Measurements from ENCODE around the gene PRSS57. TPM values are rescaled to one million over a fixed set of nuclear protein-coding genes. Genes with fewer than 3 reads are reported as not detected.
"Not testable (repeated sequence)": the region's sequence is repeated elsewhere in the genome, so short reads cannot be mapped to it uniquely, and the experiment has no call there.

PRSS57 gene
- total RNA-seq, 1 experiment from 2014 or later: not detected

DNA sequence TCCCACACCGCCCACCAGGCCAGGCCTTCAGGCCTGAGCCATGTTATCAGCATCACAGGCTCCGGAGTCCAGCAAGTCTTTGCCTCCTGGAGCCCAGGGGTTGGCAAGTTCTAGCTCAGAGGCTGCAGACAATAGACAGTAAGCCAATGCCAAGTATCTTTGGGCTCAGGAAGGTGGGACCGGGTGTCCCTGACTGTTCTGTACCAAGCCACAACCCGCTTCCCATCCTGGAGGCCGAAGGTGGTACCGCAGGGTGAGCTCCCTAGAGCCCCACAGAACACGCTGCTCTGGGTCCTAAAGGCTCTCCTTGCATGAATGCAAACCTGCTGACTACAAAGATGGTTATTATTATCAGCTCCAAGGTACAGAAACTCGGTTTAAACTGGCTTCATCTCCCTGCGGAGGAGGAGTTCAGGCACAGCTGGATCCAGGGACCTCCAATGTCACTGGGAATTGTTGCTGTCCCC lies 24.6 kb downstream of the PRSS57 start:
- CTCF ChIA-PET: no interaction called here
- Histone ChIP-seq H3K36me3 (ENCODE audit: low read depth, low read length) (no peaks in the 10 kb centered on the region), H3K27ac (ENCODE audit: low read length) (no peak overlapping the region), H3K9ac (ENCODE audit: low read length) (no peak overlapping the region), H3K9me2 (replicated peaks; ENCODE audit: low read length) (no peaks in the 10 kb centered on the region), H3K4me2 (ENCODE audit: low read length) (no peak overlapping the region), H3K9me3 (ENCODE audit: low read length) (no peaks in the 10 kb centered on the region), H4K20me1 (ENCODE audit: low read length) (no peaks in the 10 kb centered on the region), H2AFZ (ENCODE audit: low read length) (no peak overlapping the region), H3K4me3 (ENCODE audit: low read length) (no peak overlapping the region), H3K27me3 (ENCODE audit: low read length) (no peaks in the 10 kb centered on the region), H3K4me1 (ENCODE audit: insufficient read depth, low read length) (no peaks in the 10 kb centered on the region), H3K79me2 (ENCODE audit: low read length) (no peaks in the 10 kb centered on the region), H3F3A (ENCODE audit: low read length, unreplicated experiment) (no peaks in the 10 kb centered on the region)
- ATAC-seq (no peak), DNase-seq (no peak)
- intact Hi-C loops (cut with micrococcal nuclease): no loop called here
- POLR2A ChIA-PET (ENCODE audit: unreplicated experiment): no interaction called here
- TF ChIP-seq, protein P1, sequence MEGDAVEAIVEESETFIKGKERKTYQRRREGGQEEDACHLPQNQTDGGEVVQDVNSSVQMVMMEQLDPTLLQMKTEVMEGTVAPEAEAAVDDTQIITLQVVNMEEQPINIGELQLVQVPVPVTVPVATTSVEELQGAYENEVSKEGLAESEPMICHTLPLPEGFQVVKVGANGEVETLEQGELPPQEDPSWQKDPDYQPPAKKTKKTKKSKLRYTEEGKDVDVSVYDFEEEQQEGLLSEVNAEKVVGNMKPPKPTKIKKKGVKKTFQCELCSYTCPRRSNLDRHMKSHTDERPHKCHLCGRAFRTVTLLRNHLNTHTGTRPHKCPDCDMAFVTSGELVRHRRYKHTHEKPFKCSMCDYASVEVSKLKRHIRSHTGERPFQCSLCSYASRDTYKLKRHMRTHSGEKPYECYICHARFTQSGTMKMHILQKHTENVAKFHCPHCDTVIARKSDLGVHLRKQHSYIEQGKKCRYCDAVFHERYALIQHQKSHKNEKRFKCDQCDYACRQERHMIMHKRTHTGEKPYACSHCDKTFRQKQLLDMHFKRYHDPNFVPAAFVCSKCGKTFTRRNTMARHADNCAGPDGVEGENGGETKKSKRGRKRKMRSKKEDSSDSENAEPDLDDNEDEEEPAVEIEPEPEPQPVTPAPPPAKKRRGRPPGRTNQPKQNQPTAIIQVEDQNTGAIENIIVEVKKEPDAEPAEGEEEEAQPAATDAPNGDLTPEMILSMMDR (conservative IDR thresholded peaks at IDR 0.05; ENCODE audit: low read depth, low read length): no peak
- TF ChIP-seq EZH2phosphoT487 (IDR thresholded peaks at IDR 0.05; ENCODE audit: borderline replicate concordance, low read length): no peak
- no peak for TF ChIP-seq EZH2 (IDR thresholded peaks at IDR 0.05; ENCODE audit: low read length, unreplicated experiment)
- BruUV-seq (replicated peaks): no TSS peak

DNA sequence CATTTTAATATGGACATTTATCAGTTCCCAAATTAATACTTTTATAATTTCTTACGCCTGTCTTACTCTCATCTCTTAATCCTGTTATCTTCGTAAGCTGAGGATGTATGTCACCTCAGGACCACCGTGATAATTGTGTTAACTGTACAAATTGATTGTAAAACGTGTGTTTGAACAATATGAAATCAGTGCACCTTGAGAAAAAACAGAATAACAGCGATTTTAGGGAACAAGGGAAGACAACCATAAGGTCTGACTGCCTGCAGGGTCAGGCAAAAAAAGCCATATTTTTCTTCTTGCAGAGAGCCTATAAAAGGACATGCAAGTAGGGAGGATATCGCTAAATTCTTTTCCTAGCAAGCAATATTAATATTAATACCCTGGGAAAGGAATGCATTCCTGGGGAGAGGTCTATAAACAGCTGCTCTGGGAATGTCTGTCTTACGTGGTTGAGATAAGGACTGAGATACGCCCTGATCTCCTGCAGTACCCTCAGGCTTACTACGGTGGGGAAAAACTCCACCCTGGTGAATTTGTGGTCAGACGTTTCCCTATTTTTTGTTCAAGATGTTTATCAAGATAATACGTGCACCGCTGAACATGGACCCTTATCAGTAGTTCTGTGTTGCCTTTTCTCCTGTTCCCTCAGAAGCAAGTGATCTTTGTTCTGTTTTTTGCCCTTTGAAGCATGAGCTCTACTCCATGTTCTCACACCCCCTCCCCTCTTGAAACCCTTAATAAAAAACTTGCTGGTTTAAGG lies 26.4 kb downstream of the PRSS57 start:
- H3K36me3 ChIP-seq (ENCODE audit: low read depth, low read length); H3K4me2 ChIP-seq (ENCODE audit: low read length); H2AFZ ChIP-seq (ENCODE audit: low read length); H3K27ac ChIP-seq (ENCODE audit: low read length); POLR2A ChIA-PET (ENCODE audit: unreplicated experiment); H3F3A ChIP-seq (ENCODE audit: low read length, unreplicated experiment); CTCF ChIA-PET; H3K4me1 ChIP-seq (ENCODE audit: insufficient read depth, low read length); H3K9me2 ChIP-seq (replicated peaks; ENCODE audit: low read length); intact Hi-C loops (cut with micrococcal nuclease); H3K9ac ChIP-seq (ENCODE audit: low read length); ATAC-seq; DNase-seq; H4K20me1 ChIP-seq (ENCODE audit: low read length); BruUV-seq (replicated peaks); H3K4me3 ChIP-seq (ENCODE audit: low read length); H3K9me3 ChIP-seq (ENCODE audit: low read length); H3K79me2 ChIP-seq (ENCODE audit: low read length); H3K27me3 ChIP-seq (ENCODE audit: low read length): not testable (repeated sequence)

DNA sequence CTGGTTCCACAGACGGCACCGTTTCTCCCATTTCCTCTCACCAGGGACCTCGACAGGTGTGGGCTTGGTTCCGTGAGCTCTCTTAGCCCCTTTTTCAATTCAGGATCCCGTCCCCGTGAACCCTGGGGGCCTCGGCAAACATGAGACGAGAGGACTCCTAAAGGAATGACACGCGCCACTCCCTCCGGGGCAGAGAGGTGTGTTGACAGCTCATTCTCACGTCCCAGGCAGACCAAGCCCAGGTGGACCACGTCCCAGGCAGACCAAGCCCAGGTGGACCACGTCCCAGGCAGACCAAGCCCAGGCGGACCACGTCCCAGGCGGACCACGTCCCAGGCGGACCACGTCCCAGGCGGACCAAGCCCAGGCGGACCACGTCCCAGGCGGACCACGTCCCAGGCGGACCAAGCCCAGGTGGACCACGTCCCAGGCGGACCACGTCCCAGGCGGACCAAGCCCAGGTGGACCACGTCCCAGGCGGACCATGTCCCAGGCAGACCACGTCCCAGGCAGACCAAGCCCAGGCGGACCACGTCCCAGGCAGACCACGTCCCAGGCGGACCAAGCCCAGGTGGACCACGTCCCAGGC lies 28.2 kb downstream of the PRSS57 start:
- POLR2A ChIA-PET (ENCODE audit: unreplicated experiment); H3K4me3 ChIP-seq (ENCODE audit: low read length); H3K9me2 ChIP-seq (replicated peaks; ENCODE audit: low read length); H3K9me3 ChIP-seq (ENCODE audit: low read length); H3K36me3 ChIP-seq (ENCODE audit: low read depth, low read length); H3K79me2 ChIP-seq (ENCODE audit: low read length); ATAC-seq; H3F3A ChIP-seq (ENCODE audit: low read length, unreplicated experiment); H4K20me1 ChIP-seq (ENCODE audit: low read length); CTCF ChIA-PET; intact Hi-C loops (cut with micrococcal nuclease); BruUV-seq (replicated peaks); H2AFZ ChIP-seq (ENCODE audit: low read length); H3K4me2 ChIP-seq (ENCODE audit: low read length); DNase-seq; H3K27ac ChIP-seq (ENCODE audit: low read length); H3K27me3 ChIP-seq (ENCODE audit: low read length); H3K9ac ChIP-seq (ENCODE audit: low read length): not testable (repeated sequence)
- peaks cover 13% of the 10 kb centered on the region; the same call in 1 of the 2 replicates for H3K4me1 ChIP-seq (ENCODE audit: insufficient read depth, low read length)

All from PC-3 (cell line).